Left kidney (tissue), 2 donors: ENCODE results near the gene ZNF549. TPM values are rescaled to one million over a fixed set of nuclear protein-coding genes. Genes with fewer than 3 reads are reported as not detected.

Experiments used
- DNase-seq: peaks from one replicate; pipeline ENCODE4 v3.0.0-alpha.2; 2013
- polyA plus RNA-seq: library from polyadenylated mRNA; unstranded; fragments of 120-200 nt; gene quantifications from one replicate; pipeline ENCODE4 v1.2.1, GENCODE V29; 2013; ENCODE audit not compliant: insufficient read length

Gene ZNF549
- polyA plus RNA-seq, 1 donor, result 20.9 TPM

DNA sequence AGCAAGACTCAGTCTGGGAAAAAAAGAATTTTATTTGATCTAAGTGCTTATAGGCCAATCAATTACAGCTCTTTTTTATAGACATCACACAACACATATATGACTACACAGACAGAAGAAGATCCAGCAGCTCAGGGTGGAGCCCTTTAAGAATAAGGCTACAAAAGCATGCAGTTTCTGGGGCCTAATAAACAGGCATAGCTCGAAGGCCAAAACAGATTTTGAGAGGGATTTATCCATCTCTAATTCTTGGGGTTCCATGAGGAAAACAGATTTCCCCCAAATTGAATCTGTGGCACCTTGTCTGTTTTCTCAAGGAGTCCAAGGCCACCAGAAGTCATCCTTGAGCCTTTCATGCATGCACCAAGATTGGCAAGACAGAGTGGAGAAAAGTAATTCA is 36.4 kb downstream of the ZNF549 start:
- no peak for DNase-seq

DNA sequence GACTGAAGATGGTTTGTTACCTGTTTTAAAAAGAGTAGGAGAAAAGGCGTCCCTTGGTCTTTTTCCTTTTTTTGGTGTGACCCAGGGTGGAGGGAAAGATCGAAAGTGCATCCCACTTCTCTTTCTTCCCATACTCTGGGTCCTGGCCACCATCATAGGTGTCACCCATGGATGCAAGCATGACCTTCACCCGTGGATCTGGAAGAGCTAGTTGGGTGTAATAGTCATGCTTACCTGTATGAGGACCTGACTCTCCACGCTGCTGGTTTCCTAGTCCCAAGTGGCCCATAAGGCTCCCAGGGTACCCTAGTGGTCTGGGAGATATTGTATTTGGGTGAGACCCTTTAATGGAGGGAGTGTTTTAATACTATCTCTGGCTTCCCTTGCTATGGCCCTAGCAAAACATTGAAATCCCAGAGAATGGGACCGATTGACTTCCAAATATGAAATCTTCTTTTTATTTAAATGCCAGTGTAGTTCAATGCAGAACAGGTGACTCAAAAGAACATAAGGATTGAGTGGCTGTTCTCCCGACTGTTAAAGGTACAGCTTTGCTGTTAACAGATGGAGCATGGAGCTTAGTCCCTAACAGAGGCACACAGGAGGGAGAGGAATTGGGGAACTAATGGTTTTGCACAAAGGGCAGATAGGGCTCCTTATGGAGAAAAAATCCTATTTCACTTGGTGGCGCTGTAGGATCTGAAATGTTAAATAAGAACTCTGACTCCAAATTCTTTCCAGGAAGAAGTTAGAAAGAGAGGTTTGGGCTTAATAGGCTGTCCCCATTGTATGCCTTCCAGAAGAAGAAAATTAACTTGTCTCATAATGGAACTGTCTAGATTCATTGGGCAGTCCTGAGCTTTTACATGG is 39.5 kb downstream of the ZNF549 start:
- no peak for DNase-seq

GRCh38 chr19:57570707-57571106 is 43.6 kb downstream of the ZNF549 start:
- no peak for DNase-seq

GRCh38 chr19:57572415-57572947 is 45.3 kb downstream of the ZNF549 start:
- DNase-seq, result no peak

- no peak for DNase-seq
These were observed 49.5 kb downstream of the ZNF549 start for GRCh38 chr19:57576661-57577060.

GRCh38 chr19:57578487-57579205 is 51.5 kb downstream of the ZNF549 start, which contains the start of gene ZNF416:
Gene ZNF416, minus strand, starts transcription at chr19:57578911. Its CDS starts 207 bp downstream, at chr19:57578704.
- peak; percentile 99 for DNase-seq

- no peak for DNase-seq
These were observed 56.0 kb downstream of the ZNF549 start for GRCh38 chr19:57583104-57583520.

DNA sequence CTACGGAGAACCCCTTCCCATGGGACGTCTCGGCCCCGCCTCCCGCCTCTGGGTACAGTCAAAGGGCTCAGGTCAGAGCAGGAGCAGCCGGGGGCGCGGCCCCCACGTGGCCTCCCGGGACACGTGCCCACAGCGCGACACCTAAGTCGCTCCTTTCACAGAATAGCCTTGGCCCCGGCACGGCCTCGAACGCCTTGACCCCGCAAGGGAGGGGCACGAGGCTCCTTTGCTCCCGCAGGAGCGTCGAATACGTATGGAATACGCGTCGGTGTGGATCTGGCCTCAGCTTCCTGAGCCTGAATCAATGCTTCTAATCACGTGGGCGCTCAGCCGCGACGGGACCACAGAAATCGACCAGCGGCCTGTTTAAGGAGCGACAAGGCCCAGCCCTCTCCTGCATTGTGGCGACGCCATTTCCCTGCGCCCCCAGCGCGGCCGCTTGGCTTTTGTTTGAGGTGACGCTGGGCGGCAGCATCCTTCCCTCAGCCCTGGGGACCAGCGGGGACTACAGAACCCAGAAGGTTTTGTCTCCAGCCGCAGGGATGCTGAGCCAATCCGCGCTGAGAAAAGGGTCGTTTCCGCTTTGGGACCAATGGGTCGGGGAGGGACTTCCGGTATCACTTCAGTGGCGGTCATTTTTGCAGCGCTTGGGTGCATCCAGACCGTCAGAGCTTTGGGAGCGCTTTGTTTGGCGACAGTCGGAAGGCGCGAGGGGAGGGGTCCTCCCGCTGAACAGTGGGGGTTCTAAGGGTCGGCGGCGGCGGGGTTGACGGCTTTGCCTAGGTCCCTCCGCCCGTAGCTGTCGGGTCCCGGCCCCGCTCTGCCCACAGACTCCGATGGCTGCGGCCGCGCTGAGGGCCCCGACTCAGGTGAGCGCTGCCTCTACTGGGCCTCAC is 56.6 kb downstream of the ZNF549 start, which contains the start of gene ZIK1:
TSS of gene ZIK1 (plus strand) at position 625 of the 896 bp plus-strand sequence. CDS start at position 837, 212 bp downstream.
- peak; percentile 97 for DNase-seq

GRCh38 chr19:57587529-57587928 is 60.4 kb downstream of the ZNF549 start:
- no peak for DNase-seq

DNA sequence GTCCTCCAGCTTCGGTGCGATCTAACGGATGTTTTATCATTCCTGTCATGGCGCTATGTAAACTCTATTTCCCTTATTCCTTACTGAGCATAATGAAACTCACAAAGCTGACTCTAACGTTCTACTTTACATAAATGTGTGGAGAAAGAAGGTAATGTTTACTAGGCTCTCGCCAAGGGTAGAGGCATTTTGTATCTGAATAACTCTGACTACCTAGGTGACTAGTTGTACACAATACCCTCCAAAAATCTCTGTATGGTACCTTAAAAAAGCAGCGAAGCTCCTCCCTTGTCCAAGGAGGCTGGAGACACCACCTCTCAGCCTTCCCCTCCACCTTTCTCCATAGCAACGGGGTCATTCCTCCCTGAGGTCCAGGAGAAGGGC is 72.2 kb downstream of the ZNF549 start:
- no peak for DNase-seq

GRCh38 chr19:57599761-57600383 is 72.7 kb downstream of the ZNF549 start, which contains the start of gene ZNF530:
Gene ZNF530, plus strand, starts transcription at chr19:57599885. Its CDS starts 4,461 bp downstream, at chr19:57604346.
- DNase-seq, result peak; percentile 95

DNA sequence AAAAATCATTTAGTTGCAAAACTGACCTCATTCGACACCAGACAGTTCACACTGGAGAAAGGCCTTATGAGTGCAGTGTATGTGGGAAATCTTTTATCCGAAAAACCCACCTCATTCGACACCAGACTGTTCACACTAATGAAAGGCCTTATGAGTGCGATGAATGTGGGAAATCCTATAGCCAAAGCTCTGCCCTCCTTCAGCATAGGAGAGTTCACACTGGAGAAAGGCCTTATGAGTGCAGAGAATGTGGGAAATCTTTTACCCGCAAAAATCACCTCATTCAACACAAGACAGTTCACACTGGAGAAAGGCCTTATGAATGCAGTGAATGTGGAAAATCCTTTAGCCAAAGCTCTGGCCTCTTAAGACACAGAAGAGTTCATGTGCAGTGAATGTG is 79.8 kb downstream of the ZNF549 start:
- DNase-seq, result no peak

Other genes starting within 250 kb of the ZNF549 start
- 3.9 TPM for gene ZNF460, start 246.9 kb upstream of the ZNF549 start, polyA plus RNA-seq
- gene ZNF543, start 206.9 kb upstream of the ZNF549 start, polyA plus RNA-seq, result 10.0 TPM
- gene ZNF304, start 176.1 kb upstream of the ZNF549 start, polyA plus RNA-seq, result 20.0 TPM
- gene TRAPPC2B, start 163.8 kb upstream of the ZNF549 start, polyA plus RNA-seq, result 14.6 TPM
- 7.3 TPM for gene ZNF547, start 163.8 kb upstream of the ZNF549 start, polyA plus RNA-seq
- 34.8 TPM for gene ZNF548, start 137.5 kb upstream of the ZNF549 start, polyA plus RNA-seq
- gene ZNF17, start 116.2 kb upstream of the ZNF549 start, polyA plus RNA-seq, result 17.7 TPM
- gene ZNF749, start 92.0 kb upstream of the ZNF549 start, polyA plus RNA-seq, result 15.2 TPM
- 7.6 TPM for gene VN1R1, start 70.2 kb upstream of the ZNF549 start, polyA plus RNA-seq
- gene ZNF772, start 49.8 kb upstream of the ZNF549 start, polyA plus RNA-seq, result 27.2 TPM
- gene ZNF419, start 39.6 kb upstream of the ZNF549 start, polyA plus RNA-seq, result 26.3 TPM
- 16.6 TPM for gene ZNF773, start 27.4 kb upstream of the ZNF549 start, polyA plus RNA-seq
- gene ZNF550, start 32.5 kb downstream of the ZNF549 start, polyA plus RNA-seq, result 22.9 TPM
- gene ZNF416, start 51.6 kb downstream of the ZNF549 start, polyA plus RNA-seq, result 9.3 TPM
- gene ZIK1, start 56.8 kb downstream of the ZNF549 start, polyA plus RNA-seq, result 24.8 TPM
- gene ZNF530, start 72.5 kb downstream of the ZNF549 start, polyA plus RNA-seq, result 7.2 TPM
- gene ZNF134, start 86.9 kb downstream of the ZNF549 start, polyA plus RNA-seq, result 31.3 TPM
- 48.8 TPM for gene ZNF211, start 105.8 kb downstream of the ZNF549 start, polyA plus RNA-seq
- gene ZSCAN4, start 141.6 kb downstream of the ZNF549 start, polyA plus RNA-seq, result 0.17 TPM
- 20.3 TPM for gene ZNF551, start 154.6 kb downstream of the ZNF549 start, polyA plus RNA-seq
- 42.4 TPM for gene ZNF154, start 181.8 kb downstream of the ZNF549 start, polyA plus RNA-seq
- 24.4 TPM for gene ZNF671, start 200.3 kb downstream of the ZNF549 start, polyA plus RNA-seq
- gene ZNF776, start 219.5 kb downstream of the ZNF549 start, polyA plus RNA-seq, result 46.8 TPM
- gene ZNF586, start 242.3 kb downstream of the ZNF549 start, polyA plus RNA-seq, result 33.8 TPM